LoVo (cell line): ENCODE data around the gene AGR2.
"Not testable (repeated sequence)": the region's sequence is repeated elsewhere in the genome, so short reads cannot be mapped to it uniquely, and the experiment has no call there.

Experiments
- DNase-seq: peaks from one replicate; pipeline ENCODE4 v3.0.0-alpha.2; 2016; ENCODE audit warnings: low spot score

The AGR2 gene

DNA sequence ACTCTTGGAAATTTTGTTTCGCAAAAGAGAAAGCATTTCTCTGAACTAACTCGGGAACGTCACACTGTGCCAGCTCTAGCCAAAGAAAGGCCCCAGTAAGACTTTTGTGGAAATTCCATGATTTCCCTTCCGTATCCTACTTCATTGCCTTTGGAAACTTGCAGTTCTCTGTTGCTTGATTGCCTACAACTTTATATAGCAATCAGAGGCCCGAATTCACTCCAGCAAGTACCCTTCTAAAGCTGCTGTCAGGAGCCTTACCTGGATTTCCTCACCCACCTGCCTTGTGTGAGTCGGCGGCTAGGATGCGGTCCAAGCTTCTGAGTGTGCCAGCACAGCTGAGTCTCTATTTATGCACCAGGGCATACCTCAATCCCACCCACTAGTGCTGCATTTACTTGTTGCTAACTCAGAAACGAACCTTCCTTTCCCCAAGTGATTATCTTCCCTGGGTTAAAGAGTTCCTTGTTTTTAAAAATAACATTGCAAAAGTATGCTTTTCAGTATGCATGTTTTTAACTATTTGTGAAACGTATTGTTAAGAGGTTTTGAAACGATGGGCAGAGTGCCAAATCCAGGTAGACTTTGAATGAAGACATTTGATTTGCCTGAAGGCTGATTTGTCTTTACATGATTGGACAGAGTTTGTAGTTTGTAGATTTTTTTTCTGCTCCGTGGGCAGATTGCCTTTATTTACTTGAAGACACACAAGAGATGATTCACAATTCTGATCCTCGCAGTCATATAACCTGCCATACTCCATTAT lies at the start of gene AGR2:
AGR2 (minus strand) TSS at position 326 of the 766 bp plus-strand sequence. CDS start 3,203 bp downstream, outside the sequence.
- peak; percentile 94 for DNase-seq

DNA sequence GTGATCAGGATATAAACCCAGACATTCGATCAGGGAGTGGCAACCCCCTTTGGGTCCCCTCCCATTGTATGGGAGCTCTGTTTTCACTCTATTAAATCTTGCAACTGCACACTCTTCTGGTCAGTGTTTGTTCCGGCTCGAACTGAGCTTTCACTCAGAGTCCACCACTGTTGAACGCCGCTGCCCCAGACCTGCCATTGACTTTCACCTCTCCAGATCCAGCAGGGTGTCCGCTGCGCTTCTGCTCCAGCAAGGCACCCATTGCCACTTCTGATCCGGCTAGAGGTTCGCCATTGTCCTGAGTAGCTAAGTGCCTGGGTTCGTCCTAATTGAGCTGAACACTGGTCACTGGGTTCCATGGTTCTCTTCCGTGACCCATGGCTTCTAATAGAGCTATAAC lies 48.4 kb upstream of the AGR2 start:
- DNase-seq = not testable (repeated sequence)

DNA sequence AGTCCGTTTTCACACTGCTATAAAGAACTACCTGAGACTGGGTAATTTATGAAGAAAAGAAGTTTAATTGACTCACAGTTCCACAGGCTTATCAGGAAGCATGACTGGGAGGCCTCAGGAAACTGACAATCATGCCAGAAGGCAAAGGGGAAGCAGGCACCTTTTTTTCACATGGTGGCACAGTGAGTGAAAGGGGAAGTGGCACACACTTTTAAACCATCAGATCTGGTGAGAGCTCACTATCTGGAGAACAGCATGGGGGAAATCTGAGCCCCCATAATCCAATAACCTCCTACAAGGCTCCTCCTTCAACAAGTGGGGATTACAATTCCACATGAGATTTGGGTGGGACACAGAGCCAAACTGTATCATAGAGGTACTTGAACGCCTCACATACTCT lies 47.0 kb upstream of the AGR2 start:
- no peak for DNase-seq

DNA sequence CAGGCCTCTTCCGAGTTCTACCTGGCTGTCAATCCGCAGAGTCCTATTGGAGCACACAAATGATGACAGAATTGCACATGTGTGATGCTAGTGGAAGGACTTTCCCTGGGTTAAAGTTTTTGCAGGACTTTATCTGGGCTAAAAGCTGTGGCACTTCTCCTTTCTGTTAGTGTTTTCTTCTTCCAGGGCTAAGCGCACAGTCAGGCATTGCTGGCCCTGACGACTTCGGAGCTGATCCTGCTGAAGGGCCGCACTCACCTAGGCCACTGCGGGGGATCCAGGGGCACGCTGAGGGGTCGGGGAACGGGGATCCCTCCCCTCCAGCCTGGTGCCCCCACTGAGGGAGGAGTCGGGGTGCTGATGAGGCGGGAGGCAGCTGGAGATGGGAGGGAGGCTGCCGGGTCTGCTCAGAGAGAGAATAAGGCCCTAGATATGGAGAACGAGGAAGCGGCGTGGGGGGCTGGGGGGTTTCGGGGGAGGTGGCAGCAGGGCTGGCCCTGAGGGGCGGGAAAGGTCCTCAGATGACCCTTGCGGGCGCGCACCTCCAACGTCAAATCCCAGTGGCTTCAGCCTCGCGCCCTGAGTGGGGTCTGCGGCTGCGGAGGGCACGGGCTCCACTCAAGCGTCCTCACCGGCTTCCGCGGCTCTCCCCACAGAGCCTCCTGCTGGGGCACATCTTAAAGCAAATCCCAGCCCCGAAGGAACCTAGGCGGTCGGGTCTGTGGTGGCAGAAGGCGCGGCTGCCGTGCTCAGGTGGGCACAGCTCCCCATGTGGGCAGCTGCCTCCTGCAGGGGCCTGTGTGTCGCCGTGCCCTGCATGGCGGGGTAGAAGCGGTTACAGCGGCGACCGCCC lies 46.0 kb upstream of the AGR2 start:
- no peak for DNase-seq

DNA sequence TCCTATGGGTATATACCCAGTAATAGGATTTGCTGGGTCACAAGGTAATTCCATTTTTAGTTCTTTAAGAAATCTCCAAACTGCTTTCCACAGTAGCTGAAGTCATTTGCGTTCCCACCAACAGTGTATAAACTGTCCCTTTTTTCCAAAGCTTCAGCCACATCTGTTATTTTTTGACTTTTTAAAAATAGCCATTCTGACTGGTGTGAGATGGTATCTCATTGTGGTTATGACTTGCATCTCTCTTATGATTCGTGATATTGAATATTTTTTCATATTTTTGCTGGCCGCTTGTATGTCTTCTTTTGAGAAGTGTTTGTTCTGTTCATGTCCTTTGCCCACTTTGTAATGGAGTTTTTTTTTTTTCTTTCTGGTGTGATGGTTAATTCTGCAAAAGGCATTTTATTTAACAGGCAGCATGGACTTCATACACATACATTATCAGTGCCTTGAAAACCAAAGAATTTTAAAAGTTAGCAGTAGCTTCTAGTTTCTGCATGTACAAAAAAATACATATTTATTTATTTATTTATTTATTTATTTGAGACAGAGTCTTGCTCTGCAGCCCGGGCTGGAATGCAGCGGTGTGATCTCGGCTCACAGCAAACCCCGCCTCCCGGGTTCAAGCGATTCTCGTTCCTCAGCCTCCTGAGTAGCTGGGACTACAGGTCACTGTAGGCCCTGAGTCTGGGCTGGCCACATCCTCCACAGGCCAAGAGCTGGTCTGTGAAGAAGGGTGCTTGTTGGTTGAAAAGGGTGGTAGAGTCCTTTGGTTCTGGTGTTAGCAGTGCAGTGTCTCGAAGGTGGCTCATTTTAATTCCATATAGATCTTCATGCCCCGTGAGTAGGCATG lies 44.7 kb upstream of the AGR2 start:
- no peak for DNase-seq

DNA sequence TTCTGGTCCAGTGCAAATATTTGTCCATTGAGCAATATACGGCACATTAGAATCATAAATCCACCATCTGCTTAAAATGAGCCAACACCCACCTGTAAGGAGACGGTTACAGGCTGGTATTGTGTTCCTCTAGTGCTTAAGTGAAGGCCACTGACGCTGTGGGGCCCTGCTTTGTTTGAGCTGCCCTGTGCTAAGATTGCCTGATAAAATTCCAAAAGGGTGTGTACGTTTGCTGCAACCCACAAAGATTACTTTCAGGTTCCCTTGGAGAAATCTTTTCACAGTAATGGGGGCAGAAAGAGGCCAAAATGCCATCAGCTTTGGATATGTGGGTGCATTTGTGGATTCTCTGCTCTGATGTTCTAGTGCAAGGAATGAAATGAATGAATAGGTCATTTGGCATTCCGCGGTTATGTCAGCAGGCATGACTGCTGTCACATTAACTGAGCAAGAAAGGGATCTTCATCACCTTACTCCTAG lies 42.6 kb upstream of the AGR2 start:
- peak; percentile 91 for DNase-seq

DNA sequence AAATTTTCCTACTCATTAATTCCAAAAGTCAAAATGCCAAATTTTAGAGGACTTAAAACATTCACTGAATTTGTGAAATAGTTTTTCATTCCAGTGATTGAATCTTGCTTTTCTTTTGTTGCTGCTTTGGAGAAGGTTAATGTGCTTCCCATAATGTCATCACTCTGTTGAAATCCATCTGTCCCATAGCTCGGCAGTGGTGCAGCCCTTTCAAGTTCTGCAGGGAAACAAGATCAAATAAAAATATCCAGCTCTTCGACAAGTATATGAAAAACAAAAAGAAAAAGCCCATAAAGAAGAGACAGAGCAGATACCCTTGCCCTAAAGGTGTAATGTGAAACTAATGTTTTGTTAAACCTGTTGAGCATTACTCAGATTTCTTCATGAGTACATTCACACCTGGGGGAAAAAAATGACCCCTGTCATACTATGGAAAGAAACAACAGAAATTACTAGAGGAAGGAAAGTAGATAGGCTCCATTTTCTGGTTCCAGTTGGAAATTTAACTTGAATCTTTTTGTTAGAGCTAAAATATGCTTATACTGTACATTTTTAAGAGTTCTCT lies 41.9 kb upstream of the AGR2 start:
- no peak for DNase-seq

DNA sequence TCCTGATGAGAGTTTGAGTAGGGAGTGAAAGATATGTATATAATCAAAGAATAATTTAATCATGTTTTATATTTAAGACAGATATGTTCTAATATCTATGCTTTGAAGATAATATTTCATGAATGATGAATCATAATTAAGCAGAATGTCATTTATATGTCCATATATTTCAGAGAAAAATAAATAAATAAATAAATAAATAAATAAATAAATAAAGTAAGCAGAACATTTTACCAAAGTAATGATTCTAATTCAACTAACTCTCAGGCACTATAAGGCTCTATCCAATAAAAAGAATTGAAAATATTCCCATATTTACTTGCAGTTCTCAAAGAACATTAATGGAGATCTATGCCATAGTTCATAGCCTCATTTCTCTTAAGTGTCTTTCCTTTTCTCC lies 40.9 kb upstream of the AGR2 start:
- no peak for DNase-seq

DNA sequence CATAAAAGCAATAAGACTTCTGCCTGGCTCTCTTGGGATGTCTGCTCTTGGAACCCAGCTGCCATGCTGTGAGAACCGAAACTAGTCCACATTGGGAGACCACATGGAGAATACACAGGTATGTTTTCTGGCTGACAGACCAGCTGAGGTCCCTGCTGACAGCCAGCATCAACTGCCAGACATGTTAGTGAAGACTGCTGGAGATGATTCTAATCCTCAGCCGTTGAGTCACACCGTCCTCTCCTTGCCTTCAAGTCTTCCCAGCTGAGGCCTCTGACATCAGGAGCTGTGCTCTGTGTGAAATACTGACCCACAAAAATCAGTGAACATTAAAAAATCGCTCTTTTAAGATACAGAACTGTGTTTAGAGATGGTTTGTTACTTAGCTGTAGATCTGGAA lies 36.9 kb upstream of the AGR2 start:
- no peak for DNase-seq

DNA sequence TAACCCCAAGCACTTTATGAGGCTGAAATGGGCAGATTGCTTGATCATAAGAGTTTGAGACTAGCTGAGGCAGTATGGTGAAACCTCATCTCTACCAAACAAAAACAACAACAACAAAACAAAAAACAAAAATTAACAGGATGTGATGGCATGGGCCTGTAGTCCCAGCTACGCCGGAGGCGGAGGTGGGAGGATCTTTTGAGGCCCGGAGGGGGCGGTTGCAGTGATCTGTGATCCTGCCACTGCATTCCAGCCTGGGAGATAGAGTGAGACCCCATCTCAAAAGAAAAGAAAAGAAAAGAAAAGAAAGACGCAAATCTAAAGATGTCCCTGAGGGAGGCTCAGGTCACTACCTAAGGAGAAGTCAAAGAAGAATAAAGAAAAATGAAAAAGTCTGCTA lies 35.3 kb upstream of the AGR2 start:
- DNase-seq = no peak

DNA sequence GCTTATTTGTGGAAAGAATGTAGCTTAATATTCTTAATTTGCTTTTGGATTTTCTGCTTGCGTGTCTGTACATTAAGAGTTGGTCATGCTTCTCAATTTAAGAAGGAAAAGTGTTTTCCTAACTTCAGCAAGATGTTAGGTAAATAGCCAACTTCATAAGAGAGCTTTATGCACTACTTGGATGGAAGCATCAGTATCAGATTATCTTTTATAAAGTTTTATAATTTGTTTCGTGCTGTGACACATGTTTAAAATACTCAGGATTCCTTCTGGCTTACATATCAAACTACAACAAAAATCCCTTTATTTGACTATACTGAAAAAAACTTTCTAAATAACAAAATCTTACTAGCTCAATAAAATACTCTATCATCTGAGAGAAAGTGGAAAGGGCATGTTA lies 34.8 kb upstream of the AGR2 start:
- no peak for DNase-seq

DNA sequence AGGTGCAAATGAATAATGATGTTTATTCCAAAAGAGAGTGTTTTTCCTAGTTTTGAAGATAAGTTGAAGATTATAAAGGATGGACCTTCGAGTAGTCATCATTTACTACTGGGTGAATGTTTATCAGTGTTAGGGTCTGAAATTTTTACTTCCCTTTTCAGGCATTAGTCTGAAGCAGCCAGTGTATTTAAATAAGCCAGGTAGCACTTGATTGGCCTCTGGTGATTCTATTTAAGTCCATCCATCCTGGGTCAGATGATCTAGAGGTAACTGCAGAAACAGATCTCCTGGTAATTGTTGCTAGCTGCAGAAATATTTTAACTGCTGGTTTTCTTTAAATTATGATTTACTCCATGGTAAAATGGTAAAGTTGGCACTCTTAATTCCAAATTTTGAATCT lies 34.1 kb upstream of the AGR2 start:
- DNase-seq = no peak

DNA sequence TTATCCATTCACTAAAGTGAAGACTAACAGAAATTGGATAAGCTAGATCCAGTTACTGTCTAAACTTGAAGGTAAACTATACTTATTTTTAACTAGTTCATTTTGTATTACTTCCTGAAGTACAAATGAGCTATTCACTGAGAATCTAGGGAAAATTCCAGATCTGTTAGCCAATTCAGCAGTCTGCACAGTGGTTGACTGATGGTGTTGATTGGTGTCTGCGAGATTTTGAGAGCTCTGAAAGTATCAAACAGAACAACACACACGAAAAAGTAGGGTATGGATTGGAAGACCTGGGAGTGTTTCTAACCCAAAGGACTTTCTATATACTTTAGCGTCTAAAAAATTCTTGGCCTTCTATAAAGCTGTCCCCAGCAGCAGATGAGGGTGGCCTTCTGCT lies 33.6 kb upstream of the AGR2 start:
- no peak for DNase-seq

DNA sequence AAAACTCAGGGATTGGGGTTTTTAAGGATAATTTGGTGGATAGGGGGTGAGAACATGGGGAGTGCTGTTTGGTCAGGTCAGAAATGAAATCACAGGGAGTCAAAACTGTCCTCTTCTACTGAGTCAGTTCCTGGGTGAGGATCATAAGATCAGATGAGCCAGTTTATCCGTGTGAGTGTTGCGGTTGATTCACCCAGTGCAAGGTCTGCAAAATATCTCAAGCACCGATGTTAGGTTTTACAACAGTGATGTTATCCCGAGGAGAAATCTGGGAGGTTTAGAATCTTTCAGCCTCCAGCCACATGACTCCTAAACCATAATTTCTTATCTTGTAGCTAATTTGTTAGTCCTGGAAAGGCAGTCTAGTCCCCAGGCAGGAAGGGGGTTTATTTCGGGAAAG lies 31.7 kb upstream of the AGR2 start:
- DNase-seq = no peak

DNA sequence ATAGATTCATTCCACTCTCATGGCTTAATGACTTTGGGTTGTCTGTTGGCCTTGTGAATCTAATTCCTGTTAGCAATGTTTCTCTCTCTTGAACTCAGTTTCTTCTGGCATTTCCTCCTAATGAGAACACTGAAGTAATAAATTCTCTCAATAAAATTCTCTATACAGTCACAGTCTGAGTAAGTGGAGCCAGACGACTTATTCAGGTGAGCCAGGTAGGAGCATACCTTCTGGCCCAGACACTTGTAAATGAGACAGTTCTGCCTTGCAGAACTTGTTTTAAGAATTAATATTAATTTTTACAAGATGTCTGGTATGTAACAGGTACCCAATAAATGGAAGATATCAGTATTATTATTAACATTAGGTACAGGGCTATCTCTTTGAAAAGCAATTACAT lies 28.6 kb upstream of the AGR2 start:
- DNase-seq = no peak

DNA sequence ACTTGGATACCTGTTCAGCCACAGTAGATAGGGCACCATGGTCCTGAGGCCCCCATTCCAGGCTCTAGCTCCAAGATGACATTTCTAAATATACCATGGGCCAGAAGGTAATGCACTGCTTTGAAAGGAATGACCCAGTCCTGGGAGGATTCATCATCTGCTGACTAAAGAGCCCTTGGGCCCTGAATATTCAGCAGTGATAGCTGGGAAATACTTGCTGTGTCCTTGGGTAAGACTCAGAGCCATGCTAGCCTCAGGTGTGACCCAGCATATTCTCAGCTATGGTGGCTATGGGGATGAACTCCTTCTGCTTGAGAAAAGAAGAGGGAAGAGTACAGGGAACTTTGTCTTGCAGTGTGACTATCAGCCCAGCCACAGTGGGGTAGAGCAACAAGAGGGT lies 21.3 kb upstream of the AGR2 start:
- no peak for DNase-seq

DNA sequence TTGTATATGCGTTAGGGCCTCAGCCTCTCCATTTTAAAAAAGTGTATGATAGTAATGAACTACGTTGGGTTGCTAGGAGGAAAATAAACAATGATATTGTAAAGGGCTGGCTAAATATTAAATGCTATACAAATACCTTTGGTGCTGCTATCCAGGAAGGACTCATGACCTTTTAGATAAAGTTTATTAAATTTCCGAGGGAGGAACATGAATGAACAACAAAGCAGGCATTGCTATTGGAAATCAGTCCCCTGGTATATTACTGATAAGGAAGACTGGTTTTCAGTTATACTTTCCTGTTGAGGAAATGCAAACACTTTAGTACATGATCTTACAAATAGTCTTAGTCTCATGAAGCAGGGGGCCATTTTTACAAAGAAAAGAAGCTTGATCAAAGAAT lies 17.2 kb upstream of the AGR2 start:
- DNase-seq = no peak

DNA sequence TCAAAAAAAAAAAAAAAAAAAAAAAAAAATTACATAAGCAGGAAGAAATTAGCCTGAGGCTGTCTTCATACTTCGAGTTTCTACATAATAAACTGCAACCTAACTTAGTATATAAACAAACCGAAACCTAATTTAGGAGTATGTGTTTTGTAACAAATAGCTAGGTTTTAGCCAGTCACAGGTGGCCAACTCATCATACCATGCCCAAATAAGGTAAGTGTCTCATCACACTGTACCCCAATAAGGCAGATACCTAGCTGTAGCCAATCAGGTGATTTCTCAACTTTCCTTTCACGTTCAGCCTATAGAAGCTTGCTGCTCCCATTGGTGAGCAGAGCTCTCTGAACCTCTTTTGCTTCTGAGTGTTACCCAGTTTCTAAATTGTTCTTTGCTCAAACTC lies 13.9 kb upstream of the AGR2 start:
- DNase-seq = no peak

DNA sequence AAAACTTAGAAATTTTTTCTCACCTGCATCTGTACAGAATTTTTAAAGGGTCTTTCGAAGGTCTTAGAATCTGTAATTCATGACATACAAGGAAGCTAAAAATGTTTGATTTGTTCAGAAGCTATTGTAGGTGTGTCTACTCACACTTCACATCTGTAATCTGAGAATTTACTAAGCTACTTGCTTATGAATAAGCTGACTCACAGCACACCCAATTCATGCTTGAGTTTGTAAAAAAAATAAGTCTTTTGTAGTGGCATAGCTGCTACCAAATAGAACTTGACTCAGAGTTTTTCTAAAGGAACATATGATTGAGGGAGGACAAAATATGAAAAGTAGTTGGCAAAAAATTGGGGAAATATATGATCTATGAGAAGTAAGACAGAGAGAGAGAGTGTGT lies 12.7 kb upstream of the AGR2 start:
- no peak for DNase-seq

DNA sequence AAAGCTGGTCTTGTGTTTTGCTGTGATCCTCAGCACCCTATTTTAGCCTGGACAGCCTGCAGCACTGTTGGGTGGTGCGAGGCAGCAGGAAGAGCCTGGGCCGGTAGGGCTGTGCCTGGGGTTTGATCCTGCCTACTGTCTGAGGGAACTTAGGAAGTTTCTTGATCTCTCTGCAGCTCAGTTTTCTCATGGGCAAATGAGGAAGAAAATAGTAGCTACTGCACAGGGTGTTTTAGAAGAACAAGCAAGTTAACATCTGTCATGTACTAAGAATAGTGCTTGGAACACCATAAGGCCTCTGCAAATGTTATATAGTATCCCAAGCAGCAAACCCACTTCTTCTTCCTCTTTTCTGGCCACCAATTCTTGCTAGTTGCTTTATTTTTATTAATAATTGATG lies 12.0 kb upstream of the AGR2 start:
- DNase-seq = no peak

DNA sequence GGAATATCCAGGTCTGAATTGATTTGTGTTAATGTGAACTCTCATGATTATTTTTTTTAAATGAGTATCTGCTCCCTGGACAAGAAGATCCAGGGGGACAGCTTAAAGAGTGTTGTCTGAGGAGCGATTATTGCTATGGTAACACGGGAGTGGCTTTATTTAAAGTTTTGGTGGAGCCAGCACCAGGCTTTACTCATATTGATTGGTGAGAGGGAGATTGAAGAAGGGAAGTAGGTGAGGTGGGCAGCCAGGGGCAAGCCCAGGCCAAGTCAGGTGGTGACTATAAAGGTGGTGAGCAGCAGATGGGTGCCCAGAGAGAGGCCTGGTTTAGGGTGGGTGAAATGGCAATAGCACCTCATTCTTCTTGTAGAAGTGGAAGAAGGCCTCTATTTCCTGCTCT lies 10.2 kb upstream of the AGR2 start:
- no peak for DNase-seq

DNA sequence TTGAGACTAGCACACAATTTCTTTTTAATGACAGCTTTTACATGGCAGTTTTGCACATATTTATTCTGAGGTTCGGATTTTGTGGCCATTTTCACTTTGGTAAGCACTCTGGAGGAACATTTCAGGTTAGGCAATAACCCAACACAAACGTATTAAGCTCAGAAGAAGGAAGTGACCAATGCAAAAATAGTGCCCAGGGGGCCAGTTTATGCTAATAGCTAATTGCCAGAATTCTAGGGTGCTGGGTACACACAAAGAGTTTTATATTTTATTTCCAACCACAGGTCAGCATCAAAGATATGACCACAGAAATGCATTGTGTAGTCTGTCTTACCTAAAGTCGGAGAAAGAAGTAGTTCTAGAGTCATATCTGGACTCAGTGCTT lies 8.4 kb upstream of the AGR2 start:
- no peak for DNase-seq
